GM18873 (cell line): ENCODE results near the gene EHMT1.
"Not testable (repeated sequence)": the region's sequence is repeated elsewhere in the genome, so short reads cannot be mapped to it uniquely, and the experiment has no call there.

Experiments
- ATAC-seq: cut with Tn5 transposase; IDR thresholded peaks from one replicate; pipeline ENCODE4 v1.9.1; 2021; ENCODE audit warnings: mild to moderate bottlenecking, moderate library complexity, moderate number of reproducible peaks; ENCODE audit not compliant: unreplicated experiment, low FRiP score

The EHMT1 gene

DNA sequence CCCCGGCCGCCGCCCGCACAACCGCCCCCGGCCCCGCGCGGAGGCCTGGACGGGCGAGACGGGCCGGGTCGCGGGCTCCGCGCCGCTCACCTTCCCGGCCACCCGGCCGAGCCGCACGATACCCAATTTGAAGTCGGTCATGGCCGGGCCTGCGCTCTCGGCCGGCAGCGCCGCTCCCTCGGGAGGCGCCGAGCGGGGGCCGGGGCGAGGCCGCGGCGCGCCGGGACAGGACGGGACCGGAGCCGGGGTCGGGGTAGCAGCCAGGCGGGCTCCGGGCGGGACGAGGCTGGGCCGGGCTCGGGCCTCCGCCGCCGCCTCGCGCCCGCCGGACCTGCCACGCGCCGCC lies 28.7 kb upstream of the EHMT1 start:
- no peak for ATAC-seq

DNA sequence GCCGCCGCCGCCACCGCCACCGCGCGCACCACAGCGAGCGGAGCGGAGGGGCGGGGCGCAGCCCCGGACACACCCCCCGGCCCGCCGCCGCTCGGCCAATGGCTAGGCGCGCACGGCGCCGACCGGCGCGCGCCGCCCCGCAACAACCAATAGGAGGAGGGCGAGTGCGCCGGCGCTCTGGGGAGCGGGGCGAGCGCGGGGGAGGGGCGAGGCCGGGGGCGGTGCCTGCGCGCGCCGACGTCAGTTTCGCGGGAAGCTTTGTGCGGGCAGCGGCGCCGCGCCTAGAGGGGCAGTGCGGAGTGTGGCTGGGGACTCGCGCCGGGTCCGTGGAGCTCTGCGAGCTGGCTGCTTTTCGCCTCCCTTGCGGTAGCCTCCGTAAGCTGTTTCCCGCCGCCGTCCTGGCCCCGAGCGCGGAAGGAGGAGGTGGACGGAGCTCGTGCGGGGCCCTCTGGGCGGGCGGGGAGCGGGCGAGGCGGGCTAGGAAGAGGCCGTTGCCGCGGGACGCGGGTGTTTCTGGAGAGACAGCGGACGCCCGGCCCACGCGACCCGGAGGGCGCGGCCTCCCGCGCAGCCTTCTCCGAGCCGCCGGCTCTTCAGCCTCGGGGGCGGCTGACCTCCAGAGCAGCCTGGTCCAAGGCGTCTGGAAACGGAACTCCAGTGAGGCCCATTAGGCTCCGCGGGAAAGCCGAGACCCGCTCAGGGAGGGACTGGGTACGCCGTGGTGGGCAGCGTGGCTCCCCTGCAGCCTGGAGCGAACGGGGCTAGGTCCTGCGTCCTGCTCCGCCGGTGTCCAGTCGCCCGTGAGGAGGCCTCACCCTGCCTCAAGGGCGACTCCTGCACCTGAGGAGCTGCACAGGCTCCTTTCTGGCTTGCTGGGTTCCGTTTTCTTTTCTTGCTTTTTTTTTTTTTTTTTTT lies 28.1 kb upstream of the EHMT1 start, which contains the start of gene ZMYND19:
Gene ZMYND19 (minus strand): TSS at position 44 of the 915 bp plus-strand sequence. CDS start 249 bp downstream, outside the sequence.
- ATAC-seq: peak; percentile 57

DNA sequence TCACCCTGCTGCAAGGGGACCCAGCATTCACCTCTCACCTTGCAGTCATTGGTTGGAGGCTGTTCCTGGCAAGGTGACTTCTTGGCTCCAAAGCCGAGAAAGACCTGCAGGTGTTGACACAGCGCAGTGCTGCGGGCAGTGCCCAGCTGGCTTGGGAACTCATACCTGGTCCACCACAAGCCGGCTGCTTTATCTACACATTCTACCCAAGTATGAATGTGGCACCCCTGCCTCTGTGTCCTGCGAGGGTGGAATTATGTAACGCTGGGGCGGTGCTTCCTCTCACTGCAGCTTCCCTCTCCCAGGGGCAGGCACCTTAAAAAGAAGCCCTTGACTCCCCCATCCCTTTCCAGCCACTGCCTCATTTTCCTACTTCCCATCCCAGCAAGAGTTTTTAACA lies 26.0 kb upstream of the EHMT1 start:
- no peak for ATAC-seq

DNA sequence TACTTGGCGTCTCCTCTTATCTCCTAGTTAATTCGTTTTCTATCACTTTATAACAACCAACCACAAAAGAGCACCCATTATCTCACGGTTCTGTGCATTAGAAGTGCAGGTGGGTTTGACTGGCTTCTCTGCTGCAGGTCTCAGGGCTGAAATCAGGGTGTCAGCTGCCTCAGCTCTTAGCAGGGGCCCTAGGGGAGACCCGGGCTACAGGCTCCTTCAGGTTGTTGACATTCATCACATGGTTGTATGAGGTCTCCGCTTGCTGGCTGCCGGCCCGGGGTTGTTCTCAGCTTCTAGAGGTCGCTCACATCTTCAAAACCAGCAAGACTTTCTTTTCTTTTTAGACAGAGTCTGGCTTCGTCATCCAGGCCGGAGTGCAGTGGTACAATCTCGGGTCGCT lies 25.6 kb upstream of the EHMT1 start:
- ATAC-seq: no peak

DNA sequence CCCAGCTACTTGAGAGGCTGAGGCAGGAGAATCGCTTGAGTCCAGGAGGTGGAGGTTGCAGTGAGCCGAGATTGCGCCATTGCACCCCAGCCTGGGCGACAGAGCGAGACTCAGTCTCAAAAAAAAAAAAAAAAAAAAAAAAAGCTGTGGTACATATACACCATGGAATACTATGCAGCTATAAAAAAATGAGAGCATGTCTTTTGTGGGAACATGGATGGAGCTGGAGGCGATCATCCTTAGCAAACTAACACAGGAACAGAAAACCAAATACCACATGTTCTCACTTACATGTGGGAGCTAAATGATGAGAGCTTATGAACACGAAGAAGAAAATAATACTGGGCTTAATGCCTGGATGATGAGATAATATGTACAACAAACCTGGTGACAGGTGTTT lies 22.2 kb upstream of the EHMT1 start:
- ATAC-seq: not testable (repeated sequence)

DNA sequence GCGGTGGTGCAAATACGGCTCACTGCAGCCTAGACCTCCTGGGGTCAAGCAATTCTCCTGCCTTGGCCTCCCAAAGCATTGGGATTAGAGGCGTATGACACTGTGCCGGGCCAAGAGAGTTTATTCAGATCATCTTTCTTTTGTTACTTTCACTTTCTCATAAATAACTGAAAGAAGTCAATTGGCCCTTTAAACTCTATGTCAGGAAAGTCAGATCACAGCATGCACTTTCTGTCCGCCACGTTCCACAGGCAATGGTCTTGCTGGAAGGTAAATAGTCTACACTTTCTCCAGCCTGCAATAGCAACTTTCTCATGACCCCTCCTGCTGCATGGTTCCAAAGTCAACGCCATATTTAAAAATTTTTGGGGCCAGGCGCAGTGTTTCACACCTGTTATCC lies 19.9 kb upstream of the EHMT1 start:
- no peak for ATAC-seq

DNA sequence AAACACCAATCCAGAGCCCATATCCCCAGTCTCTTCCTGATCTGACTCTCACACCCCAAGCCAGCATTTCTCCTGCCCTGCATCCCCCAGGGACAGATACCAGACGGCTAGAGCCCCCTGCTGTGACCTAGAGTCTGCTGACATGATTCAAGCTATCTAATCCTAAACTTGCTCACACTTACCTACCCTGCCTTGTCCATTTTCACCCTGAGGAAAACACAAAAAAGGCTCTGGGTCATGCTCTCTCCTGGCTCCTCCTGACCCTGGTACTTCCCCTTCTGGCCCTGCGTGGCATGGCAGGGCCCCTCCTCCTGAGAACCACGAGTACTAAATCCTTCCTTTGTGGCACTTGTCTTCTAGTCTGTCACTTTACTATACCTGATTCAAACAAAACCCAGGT lies 16.1 kb upstream of the EHMT1 start:
- ATAC-seq: no peak

DNA sequence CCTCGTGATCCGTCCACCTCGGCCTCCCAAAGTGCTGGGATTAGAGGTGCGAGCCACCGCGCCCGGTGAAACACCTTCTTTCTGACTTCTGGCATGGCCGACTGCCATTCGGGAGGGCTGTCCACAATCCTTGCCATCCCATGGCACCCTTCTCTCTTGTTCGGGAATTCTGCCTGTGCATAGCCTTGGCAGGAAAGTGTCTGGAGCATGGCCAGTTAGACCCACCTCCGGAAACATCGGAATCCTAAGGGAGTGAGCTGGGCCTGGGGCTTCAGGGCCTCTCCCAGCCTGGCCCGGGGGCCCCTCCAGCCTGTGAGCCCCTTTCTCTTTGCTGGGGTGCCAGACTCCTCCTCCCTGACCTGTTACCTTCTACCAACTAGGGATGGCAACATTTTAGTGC lies 14.9 kb upstream of the EHMT1 start:
- ATAC-seq: no peak

DNA sequence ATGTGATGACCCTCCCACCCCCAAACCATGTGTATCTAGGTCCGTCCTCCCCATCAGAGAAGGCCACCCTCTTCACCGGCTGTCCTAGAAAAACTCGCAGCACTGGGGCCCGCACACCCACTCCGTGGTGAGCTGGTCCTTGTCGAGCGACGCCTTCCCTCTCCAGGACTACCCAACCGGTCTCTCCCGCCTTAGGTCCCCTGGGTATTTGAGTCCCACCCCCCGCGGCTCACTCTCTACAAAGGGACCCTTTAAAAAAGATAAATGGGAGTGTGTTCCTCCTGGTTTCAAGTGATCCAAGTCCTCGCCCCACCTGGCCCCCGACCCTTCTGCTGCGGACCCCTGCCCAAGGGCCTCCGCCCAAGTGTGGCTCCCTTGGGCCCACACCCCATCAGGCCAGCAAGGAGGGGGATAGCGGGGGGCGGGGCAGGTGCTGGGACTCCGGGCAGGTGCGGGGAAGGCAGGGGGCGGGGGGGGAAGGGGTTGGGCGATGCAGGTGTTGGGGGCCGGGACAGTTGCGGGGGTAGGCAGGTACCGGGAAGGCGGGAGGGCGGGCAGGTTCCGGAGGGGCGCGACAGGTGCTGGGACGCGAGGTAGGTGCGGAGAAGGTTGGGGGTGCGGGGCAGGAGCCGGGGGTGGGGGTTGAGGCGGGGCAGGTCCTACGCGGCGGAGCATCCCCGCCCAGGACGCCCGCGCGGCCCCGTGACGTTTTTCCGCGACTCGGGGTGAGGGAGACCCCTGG lies 14.3 kb upstream of the EHMT1 start:
- ATAC-seq: no peak

DNA sequence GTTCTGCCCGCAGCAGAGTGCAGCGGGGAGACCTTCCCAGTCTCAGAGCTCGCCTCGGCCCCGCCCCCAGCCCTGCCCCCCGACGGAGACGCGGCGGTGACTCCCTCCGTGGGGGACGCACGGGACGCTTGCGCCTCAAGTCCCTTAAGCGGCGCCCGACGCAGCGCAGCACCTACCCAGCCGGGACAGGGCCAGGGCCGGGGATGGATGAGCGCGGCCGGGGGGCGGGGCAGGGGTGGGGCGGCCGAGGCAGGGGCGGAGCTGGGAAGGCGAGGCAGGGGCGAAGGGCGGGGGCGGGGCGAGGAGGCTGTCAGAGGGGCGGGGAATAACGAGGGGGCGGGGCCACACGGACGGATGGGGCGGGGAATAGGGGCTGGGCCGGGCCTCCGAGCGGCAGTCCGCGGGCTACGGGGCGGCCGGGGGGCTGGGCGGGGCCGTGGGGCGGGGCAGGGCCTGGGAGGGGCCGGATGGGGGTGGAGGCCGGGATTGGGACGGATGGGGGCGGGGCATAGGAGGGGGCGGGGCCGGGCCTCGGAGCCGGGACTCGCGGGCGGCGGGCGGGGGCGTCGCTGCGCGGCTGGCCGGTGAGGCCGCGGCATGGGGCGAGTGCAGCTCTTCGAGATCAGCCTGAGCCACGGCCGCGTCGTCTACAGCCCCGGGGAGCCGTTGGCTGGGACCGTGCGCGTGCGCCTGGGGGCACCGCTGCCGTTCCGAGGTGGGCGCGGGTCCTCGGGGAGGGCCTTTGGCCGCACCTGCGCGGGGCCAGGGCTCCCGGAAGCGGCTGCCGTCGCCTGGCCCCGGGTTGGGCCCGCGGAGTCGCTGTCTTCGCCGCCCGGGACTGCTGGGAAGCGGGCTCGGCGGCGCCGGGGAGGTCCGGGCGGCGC lies 13.4 kb upstream of the EHMT1 start, which contains the start of gene ARRDC1:
Gene ARRDC1 (plus strand): TSS at position 566 of the 884 bp plus-strand sequence. CDS start 32 bp downstream, at position 598.
- peak; percentile 55 for ATAC-seq

DNA sequence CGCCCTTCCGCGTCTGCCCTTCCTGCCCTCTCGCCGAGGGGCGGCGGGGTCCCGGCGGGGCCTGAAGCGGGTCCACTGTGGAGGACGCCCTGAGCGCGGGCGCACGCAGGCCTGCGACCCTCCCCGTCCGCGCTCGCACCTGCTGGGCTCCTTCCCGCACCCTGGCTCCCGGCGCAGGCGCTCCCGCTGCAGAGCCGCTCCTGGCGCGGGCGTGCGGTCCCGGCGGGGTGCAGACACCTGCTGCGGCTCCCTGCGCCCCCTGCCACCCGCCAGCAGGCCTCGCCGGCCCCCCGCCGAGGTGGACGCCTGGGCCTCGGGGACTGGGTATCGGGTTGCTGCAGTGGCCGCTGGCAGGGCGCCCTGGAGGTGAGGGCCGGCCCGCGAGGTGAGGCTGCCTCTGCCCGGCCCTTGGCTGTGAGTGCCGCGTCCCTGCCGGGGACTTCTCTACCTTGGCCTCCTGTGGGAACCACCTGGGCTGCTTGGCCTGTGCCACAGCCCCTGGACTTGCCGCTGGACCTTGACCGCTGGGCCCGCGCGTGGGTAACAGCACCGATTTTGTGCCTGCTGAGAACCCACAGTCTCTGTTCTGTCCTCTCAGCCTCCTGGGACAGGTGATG lies 12.7 kb upstream of the EHMT1 start:
- no peak for ATAC-seq

DNA sequence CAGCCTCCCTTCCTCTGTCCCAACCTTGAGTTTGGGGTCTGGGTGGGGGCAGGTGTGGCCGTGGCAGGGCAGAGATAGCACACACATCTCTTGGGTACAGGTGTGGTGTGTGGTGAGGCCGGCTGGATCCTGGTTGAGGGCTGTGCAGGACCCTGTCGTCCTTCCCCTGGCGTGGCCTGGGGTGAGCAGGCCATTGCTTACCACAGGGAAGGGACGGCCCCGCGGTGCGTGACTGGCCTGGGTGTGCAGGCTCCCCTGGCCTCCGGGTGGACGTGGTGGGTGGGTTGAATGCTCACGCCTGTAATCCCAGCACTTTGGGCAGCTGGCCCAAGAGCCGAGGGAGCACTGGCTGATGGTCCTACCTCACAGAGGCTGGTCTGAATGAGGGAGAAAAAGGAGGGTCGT lies 12.1 kb upstream of the EHMT1 start:
- ATAC-seq: no peak

DNA sequence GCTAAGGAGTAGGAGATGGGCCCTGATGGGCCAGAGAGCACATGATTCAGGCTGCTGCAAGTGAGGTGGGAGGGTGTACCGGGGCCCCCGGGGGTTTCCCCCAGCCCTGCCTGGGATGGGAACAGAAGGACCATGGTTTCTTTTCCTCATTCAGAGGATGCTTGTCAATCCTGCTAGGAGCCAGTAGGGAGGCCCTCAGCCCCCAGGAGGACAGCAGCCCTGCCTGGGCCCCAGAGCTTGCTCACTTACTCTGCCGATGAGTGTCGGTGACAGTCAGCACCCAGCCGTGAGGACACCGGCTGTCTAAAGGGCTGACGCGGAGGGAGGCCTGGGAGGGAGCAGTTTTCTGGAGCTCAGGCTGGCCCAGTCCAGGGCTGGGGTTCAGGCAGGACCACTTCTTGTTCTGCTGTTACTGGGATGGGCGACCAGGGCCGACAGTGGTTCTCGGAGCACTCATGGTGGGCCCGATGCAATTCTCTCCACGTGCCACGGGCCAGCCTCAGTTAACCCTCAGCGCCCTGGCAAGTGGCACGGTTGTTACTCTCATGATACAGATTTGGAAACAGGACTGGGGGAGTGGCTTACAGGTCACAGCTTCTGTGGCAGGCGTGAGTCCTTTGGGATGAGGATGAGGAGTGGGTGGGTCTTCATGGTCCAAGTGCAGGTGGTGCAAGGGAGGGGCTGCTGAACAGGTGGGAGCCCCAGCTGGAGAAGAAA lies 11.5 kb upstream of the EHMT1 start:
- ATAC-seq: no peak

DNA sequence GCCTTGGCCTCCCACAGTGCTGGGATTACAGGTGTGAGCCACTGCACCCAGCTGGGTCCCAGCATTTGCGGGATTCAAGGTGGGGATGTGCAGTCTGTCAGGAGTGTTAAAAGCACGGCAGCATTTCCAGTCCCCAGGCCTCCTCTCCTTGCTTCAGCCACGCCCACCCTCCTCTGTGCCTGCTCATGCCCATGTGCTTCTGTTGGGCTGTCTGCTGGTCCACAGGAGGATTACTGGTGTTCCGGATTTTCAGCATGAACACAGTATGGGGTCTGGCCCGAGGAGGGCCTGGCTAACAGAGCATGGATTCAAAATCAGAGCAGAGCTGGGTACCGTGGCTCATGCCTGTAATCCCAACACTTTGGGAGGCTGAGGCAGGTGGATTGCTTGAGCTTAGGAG lies 7.9 kb upstream of the EHMT1 start:
- no peak for ATAC-seq

DNA sequence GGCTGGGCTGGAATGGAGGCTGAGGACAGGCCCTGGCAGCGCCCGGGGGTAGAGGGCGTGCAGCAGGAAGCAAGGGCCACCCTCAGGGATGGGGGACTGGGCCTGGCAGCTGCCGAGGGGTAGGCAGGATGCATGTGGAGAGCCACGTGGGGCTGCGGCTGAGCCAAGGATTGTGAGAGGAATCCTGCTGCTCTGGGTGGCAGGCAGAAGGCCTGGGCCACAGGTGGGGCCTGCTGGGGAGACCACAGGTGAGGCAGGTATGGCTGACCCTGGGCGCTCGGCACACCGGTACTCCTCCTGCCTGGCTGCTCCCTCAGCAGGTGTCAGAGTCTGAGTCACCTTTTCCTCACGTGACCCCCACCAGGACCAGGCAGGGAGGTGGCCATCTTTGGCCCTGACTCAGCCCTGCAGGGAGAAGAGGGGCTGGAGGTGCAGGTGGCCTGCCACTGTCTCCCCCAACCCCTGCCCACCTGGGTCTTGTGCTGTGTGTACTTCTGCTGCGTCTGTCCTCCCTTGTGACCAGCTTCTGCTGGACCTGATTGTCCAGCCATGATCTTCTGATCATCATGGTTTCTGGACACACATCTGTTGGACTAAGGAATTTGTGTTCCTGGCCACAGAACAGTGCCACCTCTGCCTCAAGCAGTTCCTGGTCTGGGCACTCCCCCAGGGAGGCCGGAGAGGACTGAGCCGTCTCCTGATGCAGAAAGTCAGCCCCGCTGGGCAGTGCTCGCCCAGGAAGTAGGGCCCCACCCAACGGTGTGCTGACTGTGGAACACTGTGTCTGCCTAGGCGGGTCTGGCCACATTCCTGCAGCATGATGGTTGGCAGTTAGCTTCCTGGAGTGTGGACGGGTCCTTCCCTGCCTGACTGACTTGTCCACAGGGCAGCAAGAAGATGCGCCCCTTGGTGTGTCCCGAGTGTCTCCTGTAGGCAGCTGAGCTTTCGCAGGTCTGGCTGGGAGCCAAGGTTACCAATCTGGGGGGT lies 6.9 kb upstream of the EHMT1 start:
- ATAC-seq: no peak

DNA sequence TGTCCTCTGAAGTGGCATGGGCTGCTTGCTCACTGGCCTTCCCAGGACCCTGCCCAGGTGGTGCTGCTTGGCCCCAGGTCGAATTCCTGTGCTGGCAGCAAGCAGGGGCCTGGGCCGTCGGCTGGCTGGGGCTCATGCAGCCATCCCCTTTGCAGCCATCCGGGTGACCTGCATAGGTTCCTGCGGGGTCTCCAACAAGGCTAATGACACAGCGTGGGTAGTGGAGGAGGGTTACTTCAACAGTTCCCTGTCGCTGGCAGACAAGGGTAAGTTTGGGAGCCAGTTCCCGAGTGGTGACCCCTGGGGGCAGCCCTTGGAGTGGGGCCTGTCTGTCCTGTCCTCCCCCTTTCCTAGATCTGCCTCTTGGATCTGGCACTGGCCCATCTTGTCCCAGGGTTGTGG lies 6.1 kb upstream of the EHMT1 start:
- ATAC-seq: no peak

DNA sequence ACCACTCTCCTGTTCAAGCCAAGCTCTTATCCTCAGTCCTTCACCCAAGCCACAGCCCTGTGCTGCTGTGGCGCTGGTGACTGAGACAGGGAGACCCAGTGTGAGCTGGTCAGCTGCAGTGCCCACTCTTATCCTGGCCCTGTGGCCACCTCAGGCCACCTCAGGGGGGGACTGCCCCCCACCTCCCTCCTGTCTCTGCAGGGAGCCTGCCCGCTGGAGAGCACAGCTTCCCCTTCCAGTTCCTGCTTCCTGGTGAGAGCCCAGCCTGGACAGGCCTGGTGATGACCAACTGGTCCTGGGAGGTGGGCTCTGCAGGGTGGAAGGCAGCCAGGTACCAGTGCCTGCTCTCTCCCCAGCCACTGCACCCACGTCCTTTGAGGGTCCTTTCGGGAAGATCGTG lies 5.5 kb upstream of the EHMT1 start:
- no peak for ATAC-seq

DNA sequence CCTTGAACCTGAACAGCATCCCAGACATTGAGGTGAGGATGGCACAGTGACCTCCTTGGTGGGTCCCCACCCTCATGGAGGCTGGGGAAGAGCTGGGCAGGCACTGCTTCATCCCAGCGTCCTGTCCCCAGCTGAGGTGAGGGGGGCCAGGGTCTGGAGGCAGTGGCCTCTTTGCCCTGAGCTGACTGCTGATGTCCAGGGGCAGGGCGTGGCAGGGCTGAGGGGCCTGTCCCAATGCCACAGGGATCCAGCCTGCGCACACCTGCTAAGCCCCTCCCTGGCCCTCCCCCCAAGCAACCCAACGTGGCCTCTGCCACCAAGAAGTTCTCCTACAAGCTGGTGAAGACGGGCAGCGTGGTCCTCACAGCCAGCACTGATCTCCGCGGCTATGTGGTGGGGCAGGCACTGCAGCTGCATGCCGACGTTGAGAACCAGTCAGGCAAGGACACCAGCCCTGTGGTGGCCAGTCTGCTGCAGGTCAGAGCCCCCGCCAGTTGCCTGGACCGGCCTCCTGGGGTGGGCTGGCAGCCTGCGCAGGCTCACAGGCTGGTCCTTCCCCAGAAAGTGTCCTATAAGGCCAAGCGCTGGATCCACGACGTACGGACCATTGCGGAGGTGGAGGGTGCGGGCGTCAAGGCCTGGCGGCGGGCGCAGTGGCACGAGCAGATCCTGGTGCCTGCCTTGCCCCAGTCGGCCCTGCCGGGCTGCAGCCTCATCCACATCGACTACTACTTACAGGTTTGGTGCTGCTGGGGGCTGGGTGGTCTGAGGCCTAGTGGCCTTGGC lies 4.9 kb upstream of the EHMT1 start:
- no peak for ATAC-seq
